ENCODE data around the gene AMMECR1.

DNA sequence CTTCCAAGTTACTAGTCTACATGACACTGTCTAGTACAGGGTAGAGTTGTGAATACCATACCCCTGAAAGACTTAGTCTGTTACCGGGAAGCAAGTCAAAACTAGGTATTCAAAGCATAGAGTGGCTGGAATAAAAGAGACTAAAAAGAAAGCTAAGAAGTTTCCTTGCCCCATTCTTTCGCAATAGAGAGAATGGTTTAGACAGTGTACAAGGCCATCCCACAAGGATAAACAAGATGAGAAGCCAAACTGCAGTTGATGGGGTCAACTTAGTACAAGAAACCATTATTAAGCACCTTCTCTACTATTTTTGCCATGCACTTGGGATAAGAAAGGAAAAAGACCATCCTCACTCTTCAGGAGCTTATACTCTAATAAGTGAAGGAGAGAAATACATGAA lies 30.3 kb downstream of the AMMECR1 start:
- no peak for TF ChIP-seq GTF2F1 (IDR thresholded peaks at IDR 0.05; ENCODE audit: borderline replicate concordance, low read depth, low read length)
- TF ChIP-seq POLR2A (IDR thresholded peaks at IDR 0.05; ENCODE audit: control extremely low read depth in 1 of 2, low read depth in 2 of 2, low read length in 2 of 2), result no peak
- TF ChIP-seq NANOG (IDR thresholded peaks at IDR 0.05; ENCODE audit: insufficient read depth, low read depth, low read length, poor library complexity, severe bottlenecking), result no peak
- TF ChIP-seq EZH2 (IDR thresholded peaks at IDR 0.05; ENCODE audit: low read depth, low read length, severe bottlenecking), result no peak
- no peak for TF ChIP-seq TAF1 (IDR thresholded peaks at IDR 0.05; ENCODE audit: low read depth, low read length)
